Adrenal gland (tissue), 12 donors: ENCODE results near the gene PSMG1. TPM values are rescaled to one million over a fixed set of nuclear protein-coding genes. Genes with fewer than 3 reads are reported as not detected.
A peak's percentile ranks its signal among the peaks of the same experiment; 100 is the strongest.

Experiments
- DNase-seq, 7 donors: peaks; one replicate each; pipeline ENCODE4 v3.0.0-alpha.2; 2019 to 2020
- H3K27ac ChIP-seq, 5 donors: fragments of 200-600 bp; sonication (generic) in 4 of 5; 1 replicate in 3 of 5; 2 replicates in 2 of 5; pipeline versions ENCODE4 v1.5.1 to v1.8.0; 2016 to 2020; ENCODE audit warnings: mild to moderate bottlenecking in 1 of 5
- H3K27me3 ChIP-seq: fragments of 200-600 bp; 2 replicates; pipeline ENCODE4 v1.8.0; 2021
- H3K36me3 ChIP-seq, 2 donors: fragments of 200-600 bp; replicated peaks in 1 of 2; 1 replicate in 1 of 2; 2 replicates in 1 of 2; pipeline versions ENCODE4 v1.5.1 to v1.8.0; 2018 to 2022
- H3K4me1 ChIP-seq, 2 donors: fragments of 200-600 bp; replicated peaks in 1 of 2; 1 replicate in 1 of 2; 2 replicates in 1 of 2; pipeline versions ENCODE4 v1.5.1 to v1.8.0; 2018 to 2021
- H3K4me3 ChIP-seq, 4 donors: fragments of 200-600 bp; sonication (generic) in 3 of 4; one replicate each; pipeline ENCODE4 v1.5.1; 2016 to 2018
- H3K9me3 ChIP-seq, 3 donors: fragments of 200-600 bp; sonication (generic) in 1 of 3; replicated peaks in 1 of 3; 1 replicate in 2 of 3; 2 replicates in 1 of 3; pipeline versions ENCODE4 v1.5.1 to v1.8.0; 2016 to 2021
- POLR2A ChIP-seq, 2 donors: fragments of 450-650 bp; IDR thresholded peaks; one replicate each; pipeline ENCODE4 v1.6.1; 2017; ENCODE audit warnings: antibody characterized with exemption in 2 of 2, mild to moderate bottlenecking in 2 of 2, moderate library complexity in 1 of 2
- WGBS, 4 donors: extraction: QIAGEN DNeasy Blood & Tissue Kit in 2 of 4; methylation state at CpG; one replicate each; pipeline versions ENCODE4 v1.1.5 to v1.1.7; 2013 to 2017; 5-methylcytosine and 5-hydroxymethylcytosine counted together
- intact Hi-C, 2 donors: fragments of 100-400 bp; cut with DNase I; formaldehyde crosslinking; loops; one replicate each; pipeline versions ENCODE4 v1.14.1 to v1.15.0; 2022 to 2023
- polyA plus RNA-seq, 3 donors: library from polyadenylated mRNA; stranded (reverse); fragments of 200-250 nt in 2 of 3; fragments of 350-450 nt in 1 of 3; fragmentation: Illumina TruSeq in 1 of 3; extraction: RNeasy Lipid Tissue Mini Kit (QIAGEN cat#74804) in 1 of 3; gene quantifications; one replicate each; pipeline ENCODE4 v1.2.3, GENCODE V29; 2013 to 2014
- total RNA-seq, 9 donors: library from RNA; depleted of rRNA in 4 of 9; stranded (reverse); fragments of >200 nt in 4 of 9; fragments of 120-200 nt in 1 of 9; fragmentation: NEBNext Ultra II Directional in 1 of 9; extraction: Animal tissue kit (Norgen Biotek cat#: 25700) in 1 of 9; gene quantifications; one replicate each; pipeline versions ENCODE4 v1.1.0 to v1.2.4, GENCODE V29; 2013 to 2023
- TF ChIP-seq, protein P1 (sequence below), 6 experiments: fragments of 450-650 bp in 4 of 6; fragments of 200-600 bp in 2 of 6; sonication (generic) in 1 of 6; IDR thresholded peaks; 1 replicate in 5 of 6; 2 replicates in 1 of 6; pipeline versions ENCODE4 v1.5.1 to v1.8.0; 2016 to 2021; ENCODE audit warnings: antibody characterized with exemption in 6 of 6, mild to moderate bottlenecking in 2 of 6, moderate library complexity in 1 of 6
- donor health status: healthy with polysubstance abuse.
- donor health status: Bipolar disorder and iron deficiency.
- donor health status: DM: yes; HTN: yes; CAD: no.
- donor health status: DM: no; HTN: no; CAD: no.
- donor health status: DM: no; HTN: no; CAD: no.
- donor health status: DM: yes; HTN: yes; CAD: no.

The PSMG1 gene
- total and polyA plus RNA-seq, 12 donors = 19.0 to 104 (median 37.3) TPM

- TF ChIP-seq, protein P1, sequence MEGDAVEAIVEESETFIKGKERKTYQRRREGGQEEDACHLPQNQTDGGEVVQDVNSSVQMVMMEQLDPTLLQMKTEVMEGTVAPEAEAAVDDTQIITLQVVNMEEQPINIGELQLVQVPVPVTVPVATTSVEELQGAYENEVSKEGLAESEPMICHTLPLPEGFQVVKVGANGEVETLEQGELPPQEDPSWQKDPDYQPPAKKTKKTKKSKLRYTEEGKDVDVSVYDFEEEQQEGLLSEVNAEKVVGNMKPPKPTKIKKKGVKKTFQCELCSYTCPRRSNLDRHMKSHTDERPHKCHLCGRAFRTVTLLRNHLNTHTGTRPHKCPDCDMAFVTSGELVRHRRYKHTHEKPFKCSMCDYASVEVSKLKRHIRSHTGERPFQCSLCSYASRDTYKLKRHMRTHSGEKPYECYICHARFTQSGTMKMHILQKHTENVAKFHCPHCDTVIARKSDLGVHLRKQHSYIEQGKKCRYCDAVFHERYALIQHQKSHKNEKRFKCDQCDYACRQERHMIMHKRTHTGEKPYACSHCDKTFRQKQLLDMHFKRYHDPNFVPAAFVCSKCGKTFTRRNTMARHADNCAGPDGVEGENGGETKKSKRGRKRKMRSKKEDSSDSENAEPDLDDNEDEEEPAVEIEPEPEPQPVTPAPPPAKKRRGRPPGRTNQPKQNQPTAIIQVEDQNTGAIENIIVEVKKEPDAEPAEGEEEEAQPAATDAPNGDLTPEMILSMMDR (IDR thresholded peaks at IDR 0.05) = no peak
- no peak for TF ChIP-seq POLR2A (IDR thresholded peaks at IDR 0.05)
- H3K9me3 ChIP-seq = no peaks in the 10 kb centered on the region
- intact Hi-C loops = no loop called here
- H3K4me3 ChIP-seq = no peak overlapping the region
- 82 to 93% (median 88%) methylated on average over 10 of the region's 10 CpGs for WGBS, 4 donors
- no peak overlapping the region for H3K27ac ChIP-seq
- no peak for DNase-seq
- no peaks in the 10 kb centered on the region for H3K4me1 ChIP-seq
- peaks cover 0 to 10% of the 10 kb centered on the region in 2 donors for H3K36me3 ChIP-seq
- H3K27me3 ChIP-seq = no peaks in the 10 kb centered on the region
Observed at GRCh38 chr21:39175665-39176064, 7.6 kb downstream of the PSMG1 start.

- H3K27ac ChIP-seq = no peak overlapping the region
- TF ChIP-seq POLR2A (IDR thresholded peaks at IDR 0.05) = no peak
- TF ChIP-seq, protein P1 (IDR thresholded peaks at IDR 0.05) = peak in 5 of 6 experiments; percentile 15 to 58 (median 39)
- H3K27me3 ChIP-seq = no peaks in the 10 kb centered on the region
- no peaks in the 10 kb centered on the region for H3K4me1 ChIP-seq
- WGBS, 4 donors = 80 to 90% (median 86%) methylated on average over 4 of the region's 4 CpGs
- intact Hi-C loops = no loop called here
- no peak overlapping the region for H3K4me3 ChIP-seq
- H3K9me3 ChIP-seq = no peaks in the 10 kb centered on the region
- peaks cover 0 to 10% of the 10 kb centered on the region in 2 donors for H3K36me3 ChIP-seq
- no peak for DNase-seq
Observed at GRCh38 chr21:39175154-39175553, 8.1 kb downstream of the PSMG1 start.

- WGBS, 4 donors = 79 to 84% (median 83%) methylated on average over 3 of the region's 3 CpGs
- no peak overlapping the region for H3K27ac ChIP-seq
- intact Hi-C loops = loop anchor here in 1 of 2 donors (5.0 kb wide), 1 partner anchor 252 kb away; no protein-coding TSS in a partner anchor
- DNase-seq = no peak
- no peaks in the 10 kb centered on the region for H3K4me1 ChIP-seq
- H3K4me3 ChIP-seq = no peak overlapping the region
- no peaks in the 10 kb centered on the region for H3K9me3 ChIP-seq
- TF ChIP-seq POLR2A (IDR thresholded peaks at IDR 0.05) = no peak
- TF ChIP-seq, protein P1 (IDR thresholded peaks at IDR 0.05) = no peak
- H3K36me3 ChIP-seq = peaks cover 0 to 10% of the 10 kb centered on the region in 2 donors
- H3K27me3 ChIP-seq = no peaks in the 10 kb centered on the region
Observed at GRCh38 chr21:39173716-39174680, 9.3 kb downstream of the PSMG1 start.

DNA sequence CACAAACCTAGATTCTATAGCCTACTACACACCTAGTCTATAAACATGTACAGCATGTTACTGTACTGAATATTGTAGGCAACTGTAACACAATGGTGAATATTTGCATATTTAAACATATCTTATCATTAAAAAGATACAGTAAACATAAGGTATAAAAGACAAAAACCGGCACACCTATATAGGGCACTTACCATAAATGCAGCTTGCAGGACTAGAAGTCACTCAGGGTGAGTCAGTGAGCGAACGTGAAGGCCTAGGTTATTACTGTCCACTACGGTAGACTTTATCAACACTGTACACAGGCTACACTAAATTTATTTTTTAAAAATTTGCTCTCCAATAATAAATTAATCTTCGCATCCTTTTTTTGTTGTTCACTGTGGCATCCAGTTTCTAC is 13.3 kb downstream of the PSMG1 start:
- 96 to 98% (median 98%) methylated on average over 5 of the region's 5 CpGs for WGBS, 4 donors
- no peak for DNase-seq
- H3K36me3 ChIP-seq = peaks cover 0 to 10% of the 10 kb centered on the region in 2 donors
- TF ChIP-seq POLR2A (IDR thresholded peaks at IDR 0.05) = no peak
- TF ChIP-seq, protein P1 (IDR thresholded peaks at IDR 0.05) = no peak
- no peaks in the 10 kb centered on the region for H3K27me3 ChIP-seq
- no peaks in the 10 kb centered on the region for H3K4me1 ChIP-seq
- intact Hi-C loops = loop anchor here in 1 of 2 donors (5.0 kb wide), 1 partner anchor 248 kb away; no protein-coding TSS in a partner anchor
- H3K4me3 ChIP-seq = no peak overlapping the region
- H3K9me3 ChIP-seq = no peaks in the 10 kb centered on the region
- no peak overlapping the region for H3K27ac ChIP-seq
